NCI-H1417 treated with DMSO at 0.1 percent for 48 hours (cell line): ENCODE data around the gene ADARB2.

Experiments used
- DNase-seq: peaks from one replicate; lab custom pipeline; 2025; lab: John Stamatoyannopoulos, UW

The ADARB2 gene

GRCh38 chr10:1153805-1154351 is 583.4 kb downstream of the ADARB2 start:
- no peak for DNase-seq

- DNase-seq, result no peak
These were observed 584.0 kb downstream of the ADARB2 start for GRCh38 chr10:1153251-1153763.

GRCh38 chr10:1152386-1153250 is 584.7 kb downstream of the ADARB2 start:
- DNase-seq, result no peak

- no peak for DNase-seq
These were observed 586.0 kb downstream of the ADARB2 start for GRCh38 chr10:1151076-1152033.

- DNase-seq, result no peak
These were observed 586.7 kb downstream of the ADARB2 start for GRCh38 chr10:1150638-1150955.

GRCh38 chr10:1149793-1150637 is 587.3 kb downstream of the ADARB2 start:
- DNase-seq, result no peak

- no peak for DNase-seq
These were observed 588.3 kb downstream of the ADARB2 start for GRCh38 chr10:1148855-1149605.

- DNase-seq, result no peak
These were observed 589.5 kb downstream of the ADARB2 start for GRCh38 chr10:1147810-1148209.

- no peak for DNase-seq
These were observed 594.7 kb downstream of the ADARB2 start for GRCh38 chr10:1142596-1142995.

- DNase-seq, result no peak
These were observed 595.6 kb downstream of the ADARB2 start for GRCh38 chr10:1141701-1142100.

GRCh38 chr10:1141261-1141660 is 596.1 kb downstream of the ADARB2 start:
- DNase-seq, result no peak

- no peak for DNase-seq
These were observed 598.8 kb downstream of the ADARB2 start for GRCh38 chr10:1138529-1138928.

- no peak for DNase-seq
These were observed 599.7 kb downstream of the ADARB2 start for GRCh38 chr10:1137499-1138163.

- DNase-seq, result no peak
These were observed 601.1 kb downstream of the ADARB2 start for GRCh38 chr10:1136268-1136667.

GRCh38 chr10:1134156-1134555 is 603.2 kb downstream of the ADARB2 start:
- DNase-seq, result no peak

GRCh38 chr10:1133495-1134045 is 603.8 kb downstream of the ADARB2 start:
- no peak for DNase-seq

GRCh38 chr10:1132584-1132983 is 604.7 kb downstream of the ADARB2 start:
- DNase-seq, result no peak

GRCh38 chr10:1130995-1131790 is 606.1 kb downstream of the ADARB2 start:
- no peak for DNase-seq

GRCh38 chr10:1130226-1130625 is 607.1 kb downstream of the ADARB2 start:
- DNase-seq, result no peak
